ENCODE results near the gene TMEM131. TPM values are rescaled to one million over a fixed set of nuclear protein-coding genes. Genes with fewer than 3 reads are reported as not detected.
"Not testable (repeated sequence)": the region's sequence is repeated elsewhere in the genome, so short reads cannot be mapped to it uniquely, and the experiment has no call there.

The TMEM131 gene, protein sequence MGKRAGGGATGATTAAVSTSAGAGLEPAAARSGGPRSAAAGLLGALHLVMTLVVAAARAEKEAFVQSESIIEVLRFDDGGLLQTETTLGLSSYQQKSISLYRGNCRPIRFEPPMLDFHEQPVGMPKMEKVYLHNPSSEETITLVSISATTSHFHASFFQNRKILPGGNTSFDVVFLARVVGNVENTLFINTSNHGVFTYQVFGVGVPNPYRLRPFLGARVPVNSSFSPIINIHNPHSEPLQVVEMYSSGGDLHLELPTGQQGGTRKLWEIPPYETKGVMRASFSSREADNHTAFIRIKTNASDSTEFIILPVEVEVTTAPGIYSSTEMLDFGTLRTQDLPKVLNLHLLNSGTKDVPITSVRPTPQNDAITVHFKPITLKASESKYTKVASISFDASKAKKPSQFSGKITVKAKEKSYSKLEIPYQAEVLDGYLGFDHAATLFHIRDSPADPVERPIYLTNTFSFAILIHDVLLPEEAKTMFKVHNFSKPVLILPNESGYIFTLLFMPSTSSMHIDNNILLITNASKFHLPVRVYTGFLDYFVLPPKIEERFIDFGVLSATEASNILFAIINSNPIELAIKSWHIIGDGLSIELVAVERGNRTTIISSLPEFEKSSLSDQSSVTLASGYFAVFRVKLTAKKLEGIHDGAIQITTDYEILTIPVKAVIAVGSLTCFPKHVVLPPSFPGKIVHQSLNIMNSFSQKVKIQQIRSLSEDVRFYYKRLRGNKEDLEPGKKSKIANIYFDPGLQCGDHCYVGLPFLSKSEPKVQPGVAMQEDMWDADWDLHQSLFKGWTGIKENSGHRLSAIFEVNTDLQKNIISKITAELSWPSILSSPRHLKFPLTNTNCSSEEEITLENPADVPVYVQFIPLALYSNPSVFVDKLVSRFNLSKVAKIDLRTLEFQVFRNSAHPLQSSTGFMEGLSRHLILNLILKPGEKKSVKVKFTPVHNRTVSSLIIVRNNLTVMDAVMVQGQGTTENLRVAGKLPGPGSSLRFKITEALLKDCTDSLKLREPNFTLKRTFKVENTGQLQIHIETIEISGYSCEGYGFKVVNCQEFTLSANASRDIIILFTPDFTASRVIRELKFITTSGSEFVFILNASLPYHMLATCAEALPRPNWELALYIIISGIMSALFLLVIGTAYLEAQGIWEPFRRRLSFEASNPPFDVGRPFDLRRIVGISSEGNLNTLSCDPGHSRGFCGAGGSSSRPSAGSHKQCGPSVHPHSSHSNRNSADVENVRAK (N-terminal part only)
- total RNA-seq = 30.0 and 41.8 TPM in 2 replicates

DNA sequence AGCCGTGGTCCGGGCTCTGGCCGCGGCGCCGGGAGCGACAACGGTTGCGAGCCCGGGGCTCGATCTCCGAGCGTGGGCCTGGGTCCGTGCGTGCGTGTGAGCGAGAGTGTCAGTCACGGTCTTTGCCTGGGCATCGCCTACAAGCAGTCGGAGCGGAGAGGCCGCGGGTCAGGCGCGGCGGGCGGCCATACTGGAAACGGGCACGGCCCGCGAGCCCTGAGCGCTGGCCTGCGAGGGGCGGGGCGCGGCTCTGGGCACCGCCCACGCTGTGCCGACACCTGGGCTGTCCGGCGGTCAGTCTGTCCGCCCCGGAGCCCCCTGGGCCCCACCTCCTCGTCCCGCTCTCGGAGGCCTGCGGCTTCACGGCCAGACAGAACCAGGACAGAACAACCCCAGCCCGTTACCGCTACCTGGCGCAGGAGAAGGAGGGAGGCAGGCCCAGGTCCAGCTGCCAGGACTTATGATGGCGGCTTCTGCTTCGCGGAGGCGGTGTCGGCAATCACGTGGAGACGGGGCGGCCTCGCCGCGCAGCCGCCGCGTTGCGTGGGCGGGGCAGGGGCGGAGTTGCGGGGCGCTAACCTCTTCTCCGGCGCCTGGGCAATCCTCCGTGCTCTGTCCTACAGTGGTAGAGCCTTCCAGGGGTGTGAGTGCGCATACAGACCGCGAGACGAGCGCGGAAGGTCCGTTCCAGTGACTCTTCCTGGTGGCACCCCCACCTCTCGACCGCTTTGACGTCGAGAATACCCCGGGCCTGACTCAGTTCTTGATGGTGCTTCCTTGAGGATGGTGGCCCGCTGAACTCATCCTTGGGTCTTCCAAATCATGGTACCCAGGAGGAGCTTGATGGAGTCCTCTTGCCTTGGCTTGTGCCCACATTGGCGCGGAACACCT lies at the start of gene TMEM131:
Gene TMEM131, minus strand, starts transcription at position 215 of the 891 bp plus-strand sequence. CDS start 286 bp downstream, outside the sequence.
- H4K20me1 ChIP-seq (ENCODE audit: insufficient read depth, low read length) = peaks cover 31% of the 10 kb centered on the region
- H3K4me2 ChIP-seq (ENCODE audit: insufficient read depth, low read length) = peak within 1 kb of the TSS; percentile 88
- H3K4me3 ChIP-seq (ENCODE audit: insufficient read depth, low read length) = peak within 1 kb of the TSS; percentile 93
- peaks cover 16% of the 10 kb centered on the region for H3K4me1 ChIP-seq (ENCODE audit: insufficient read depth, low read length)
- H3K27me3 ChIP-seq (ENCODE audit: insufficient read depth, low read length) = peaks cover 2% of the 10 kb centered on the region
- peak within 1 kb of the TSS; percentile 91 for H3K27ac ChIP-seq (ENCODE audit: low read depth, low read length)
- no peaks in the 10 kb centered on the region for H3K36me3 ChIP-seq (ENCODE audit: insufficient read depth, low read length)
- no peaks in the 10 kb centered on the region for H3K9me3 ChIP-seq (ENCODE audit: low read depth, low read length)
- H2AFZ ChIP-seq (ENCODE audit: low read length) = peak within 1 kb of the TSS; percentile 97
- TF ChIP-seq, protein P1, sequence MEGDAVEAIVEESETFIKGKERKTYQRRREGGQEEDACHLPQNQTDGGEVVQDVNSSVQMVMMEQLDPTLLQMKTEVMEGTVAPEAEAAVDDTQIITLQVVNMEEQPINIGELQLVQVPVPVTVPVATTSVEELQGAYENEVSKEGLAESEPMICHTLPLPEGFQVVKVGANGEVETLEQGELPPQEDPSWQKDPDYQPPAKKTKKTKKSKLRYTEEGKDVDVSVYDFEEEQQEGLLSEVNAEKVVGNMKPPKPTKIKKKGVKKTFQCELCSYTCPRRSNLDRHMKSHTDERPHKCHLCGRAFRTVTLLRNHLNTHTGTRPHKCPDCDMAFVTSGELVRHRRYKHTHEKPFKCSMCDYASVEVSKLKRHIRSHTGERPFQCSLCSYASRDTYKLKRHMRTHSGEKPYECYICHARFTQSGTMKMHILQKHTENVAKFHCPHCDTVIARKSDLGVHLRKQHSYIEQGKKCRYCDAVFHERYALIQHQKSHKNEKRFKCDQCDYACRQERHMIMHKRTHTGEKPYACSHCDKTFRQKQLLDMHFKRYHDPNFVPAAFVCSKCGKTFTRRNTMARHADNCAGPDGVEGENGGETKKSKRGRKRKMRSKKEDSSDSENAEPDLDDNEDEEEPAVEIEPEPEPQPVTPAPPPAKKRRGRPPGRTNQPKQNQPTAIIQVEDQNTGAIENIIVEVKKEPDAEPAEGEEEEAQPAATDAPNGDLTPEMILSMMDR (IDR thresholded peaks at IDR 0.05; ENCODE audit: extremely low read depth, low read depth, low read length) = no peak
- peaks cover 42% of the 10 kb centered on the region for H3K79me2 ChIP-seq (ENCODE audit: insufficient read depth, low read length)
- DNase-seq (ENCODE audit: insufficient read length, low spot score, missing footprints) = peak; percentile 99

DNA sequence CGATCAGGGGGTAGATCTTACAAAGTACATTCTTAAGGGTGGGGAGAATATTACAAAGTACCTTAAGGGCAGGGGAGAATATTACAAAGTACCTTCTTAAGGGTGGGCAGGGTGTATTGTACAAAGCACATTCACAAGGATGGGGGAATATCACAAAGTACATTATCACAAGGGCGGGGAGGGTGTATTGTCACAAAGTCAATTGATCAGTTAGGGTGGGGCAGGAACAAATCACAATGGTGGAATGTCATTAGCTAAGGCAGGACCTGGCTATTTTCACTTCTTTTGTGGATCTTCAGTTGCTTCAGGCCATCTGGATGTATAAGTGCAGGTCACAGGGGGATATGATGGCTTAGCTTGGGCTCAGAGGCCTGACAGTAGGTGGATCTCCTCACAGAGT lies 49.0 kb upstream of the TMEM131 start:
- DNase-seq (ENCODE audit: insufficient read length, low spot score, missing footprints) = not testable (repeated sequence)

DNA sequence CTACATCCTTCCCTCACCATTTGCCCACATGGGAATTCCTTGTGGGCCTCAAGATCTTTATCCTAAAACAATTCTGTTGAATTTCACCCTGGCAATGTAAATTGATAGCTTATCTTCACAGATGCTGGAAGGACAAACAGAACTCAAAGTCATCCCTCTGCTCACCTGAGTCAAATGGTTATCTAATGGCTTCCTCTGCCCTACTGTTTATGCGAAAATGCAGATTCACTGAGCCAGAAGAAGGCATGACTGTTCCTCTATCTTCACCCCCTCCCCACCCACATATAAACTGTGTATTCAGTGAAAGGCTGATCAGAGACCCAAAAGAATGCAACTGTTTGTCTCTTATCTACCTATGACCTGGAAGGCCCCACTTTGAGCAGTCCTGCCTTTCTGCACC lies 47.4 kb upstream of the TMEM131 start:
- Histone ChIP-seq H3K4me3 (ENCODE audit: insufficient read depth, low read length) (no peak overlapping the region), H3K4me2 (ENCODE audit: insufficient read depth, low read length) (no peak overlapping the region), H3K4me1 (ENCODE audit: insufficient read depth, low read length) (no peaks in the 10 kb centered on the region), H3K36me3 (ENCODE audit: insufficient read depth, low read length) (no peaks in the 10 kb centered on the region), H3K27me3 (ENCODE audit: insufficient read depth, low read length) (no peaks in the 10 kb centered on the region), H3K79me2 (ENCODE audit: insufficient read depth, low read length) (no peaks in the 10 kb centered on the region), H2AFZ (ENCODE audit: low read length) (no peak overlapping the region), H4K20me1 (ENCODE audit: insufficient read depth, low read length) (no peaks in the 10 kb centered on the region), H3K27ac (ENCODE audit: low read depth, low read length) (no peak overlapping the region), H3K9me3 (ENCODE audit: low read depth, low read length) (no peaks in the 10 kb centered on the region)
- TF ChIP-seq, protein P1 (IDR thresholded peaks at IDR 0.05; ENCODE audit: extremely low read depth, low read depth, low read length) = no peak
- DNase-seq (ENCODE audit: insufficient read length, low spot score, missing footprints) = no peak

More for the DNA sequence above, 49.0 kb upstream of the TMEM131 start:
- not testable (repeated sequence) for H3K27ac ChIP-seq (ENCODE audit: low read depth, low read length); H4K20me1 ChIP-seq (ENCODE audit: insufficient read depth, low read length); H3K9me3 ChIP-seq (ENCODE audit: low read depth, low read length); H3K4me2 ChIP-seq (ENCODE audit: insufficient read depth, low read length); H3K27me3 ChIP-seq (ENCODE audit: insufficient read depth, low read length); H3K4me3 ChIP-seq (ENCODE audit: insufficient read depth, low read length); H3K36me3 ChIP-seq (ENCODE audit: insufficient read depth, low read length); H3K79me2 ChIP-seq (ENCODE audit: insufficient read depth, low read length); H3K4me1 ChIP-seq (ENCODE audit: insufficient read depth, low read length); H2AFZ ChIP-seq (ENCODE audit: low read length)

Data from osteoblast (primary cell).